HG03469 (cell line): Measurements from ENCODE around the gene SMARCD2.

Experiments used
- ATAC-seq: cut with Tn5 transposase; IDR thresholded peaks from one replicate; pipeline ENCODE4 v1.9.1; 2021; ENCODE audit warnings: mild to moderate bottlenecking, moderate library complexity, moderate number of reproducible peaks; ENCODE audit not compliant: unreplicated experiment

The SMARCD2 gene

DNA sequence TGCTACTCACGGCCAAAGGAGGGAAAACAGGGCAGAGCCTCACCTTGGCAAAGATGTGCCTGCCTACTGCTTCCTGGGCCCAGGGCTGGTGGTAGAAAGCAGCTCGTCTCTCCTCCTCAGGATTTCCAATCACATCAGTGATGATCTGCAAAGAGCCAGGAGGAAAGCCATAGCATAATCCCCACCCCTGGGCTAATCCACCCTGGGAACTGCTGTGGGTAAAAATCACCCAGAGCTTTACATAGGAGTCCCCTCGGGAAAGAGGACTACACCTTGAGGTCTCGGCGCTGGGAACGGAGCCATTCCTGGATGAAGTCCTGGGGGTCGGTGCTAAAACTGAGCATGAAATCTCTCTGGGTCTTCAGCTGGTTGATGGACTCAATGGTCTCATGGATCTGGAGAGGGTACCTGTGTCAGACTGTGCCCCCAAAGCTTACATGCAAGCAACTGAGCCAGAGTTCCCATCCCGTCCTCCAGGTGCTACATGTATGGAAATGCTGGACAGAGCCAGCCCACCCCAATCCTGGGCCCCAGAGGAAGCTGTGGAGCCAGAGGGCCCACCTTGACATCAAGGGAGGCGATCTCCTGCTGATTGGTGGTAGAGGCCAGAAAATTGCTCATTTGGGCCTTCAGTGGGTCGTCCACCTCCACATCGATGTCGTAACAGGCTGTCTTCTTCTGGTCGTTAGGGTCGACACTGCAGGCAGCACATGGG, 9.3 kb downstream of the SMARCD2 start:
- no peak for ATAC-seq

DNA sequence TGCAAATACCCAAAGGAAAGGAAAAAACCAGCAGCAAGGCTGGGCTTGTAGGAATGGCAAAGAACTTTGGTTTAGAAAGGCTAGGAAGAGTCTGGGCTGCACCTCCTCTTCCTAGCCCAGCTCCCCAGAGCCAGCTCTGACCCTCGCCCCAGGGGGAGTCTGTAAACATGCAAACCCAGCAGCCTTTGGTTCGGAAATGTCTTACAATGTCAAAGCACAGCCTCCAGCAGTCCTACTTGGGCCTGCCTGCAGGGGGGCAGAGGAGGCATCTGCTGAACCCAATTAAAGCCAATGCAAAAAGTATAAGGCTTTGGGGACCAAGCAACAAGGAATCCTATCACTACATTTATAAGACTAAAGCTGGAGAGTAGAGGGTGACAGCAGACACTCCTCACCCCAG, 10.0 kb downstream of the SMARCD2 start:
- ATAC-seq = no peak

DNA sequence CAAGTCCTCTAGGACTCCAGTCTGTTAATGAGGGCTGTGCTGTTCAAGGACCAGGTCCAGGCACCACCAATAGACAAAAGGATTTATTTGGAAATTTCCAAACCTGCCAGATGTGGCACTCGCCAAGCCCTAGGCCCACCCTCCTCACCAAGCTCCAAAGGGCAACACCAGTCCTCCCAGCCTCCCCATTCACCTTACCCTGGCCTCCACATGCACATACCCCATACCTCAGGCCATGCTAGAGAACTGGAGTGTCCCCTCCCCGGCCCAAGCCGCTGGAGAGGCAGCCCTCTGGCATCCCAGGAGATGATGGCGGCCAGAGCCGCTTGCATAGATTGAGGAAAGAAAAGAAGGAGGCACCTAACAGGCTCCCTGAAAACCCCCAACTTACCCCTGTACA, 10.5 kb downstream of the SMARCD2 start:
- ATAC-seq = no peak

DNA sequence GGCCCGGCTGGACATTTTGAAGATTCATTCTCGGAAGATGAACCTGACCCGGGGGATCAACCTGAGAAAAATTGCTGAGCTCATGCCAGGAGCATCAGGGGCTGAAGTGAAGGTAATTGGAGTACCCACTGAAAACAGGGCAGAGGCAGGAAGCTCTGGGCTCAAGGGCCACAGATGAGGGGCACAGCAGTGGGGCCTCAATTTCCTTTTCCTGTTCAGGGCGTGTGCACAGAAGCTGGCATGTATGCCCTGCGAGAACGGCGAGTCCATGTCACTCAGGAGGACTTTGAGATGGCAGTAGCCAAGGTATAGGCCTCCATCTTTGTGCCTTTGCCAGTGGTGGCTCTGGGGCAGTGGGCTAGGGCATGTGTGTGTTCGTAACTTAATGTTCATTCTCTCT, 11.0 kb downstream of the SMARCD2 start:
- ATAC-seq = no peak

DNA sequence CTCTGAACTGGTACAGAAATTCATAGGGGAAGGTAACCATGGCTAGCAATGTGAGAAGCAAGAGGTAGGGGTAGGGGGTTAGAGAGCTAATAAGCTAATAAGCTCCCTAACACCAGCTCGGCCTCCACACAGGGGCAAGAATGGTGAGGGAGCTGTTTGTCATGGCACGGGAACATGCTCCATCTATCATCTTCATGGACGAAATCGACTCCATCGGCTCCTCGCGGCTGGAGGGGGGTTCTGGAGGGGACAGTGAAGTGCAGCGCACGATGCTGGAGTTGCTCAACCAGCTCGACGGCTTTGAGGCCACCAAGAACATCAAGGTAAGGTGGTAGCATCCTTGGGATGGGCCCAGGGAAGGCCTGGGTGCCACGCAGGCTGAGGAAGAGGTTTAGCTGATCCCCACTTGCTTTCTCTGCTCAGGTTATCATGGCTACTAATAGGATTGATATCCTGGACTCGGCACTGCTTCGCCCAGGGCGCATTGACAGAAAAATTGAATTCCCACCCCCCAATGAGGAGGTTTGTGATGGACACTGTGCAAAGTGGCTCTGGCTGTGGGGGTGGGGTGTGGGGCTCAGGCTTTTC, 11.5 kb downstream of the SMARCD2 start:
- ATAC-seq = no peak

DNA sequence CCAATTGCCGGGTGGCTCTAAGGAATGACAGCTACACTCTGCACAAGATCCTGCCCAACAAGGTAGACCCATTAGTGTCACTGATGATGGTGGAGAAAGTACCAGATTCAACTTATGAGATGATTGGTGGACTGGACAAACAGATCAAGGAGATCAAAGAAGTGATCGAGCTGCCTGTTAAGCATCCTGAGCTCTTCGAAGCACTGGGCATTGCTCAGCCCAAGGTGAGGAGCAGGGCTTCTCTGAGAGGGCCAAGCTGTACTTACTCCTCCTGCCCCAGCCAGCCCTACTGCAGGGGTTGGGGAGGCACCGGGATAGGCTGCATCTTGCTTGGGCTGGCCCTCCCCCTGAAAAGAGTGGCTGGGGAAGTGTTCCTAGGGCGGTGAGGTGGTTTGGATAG, 12.2 kb downstream of the SMARCD2 start:
- no peak for ATAC-seq

DNA sequence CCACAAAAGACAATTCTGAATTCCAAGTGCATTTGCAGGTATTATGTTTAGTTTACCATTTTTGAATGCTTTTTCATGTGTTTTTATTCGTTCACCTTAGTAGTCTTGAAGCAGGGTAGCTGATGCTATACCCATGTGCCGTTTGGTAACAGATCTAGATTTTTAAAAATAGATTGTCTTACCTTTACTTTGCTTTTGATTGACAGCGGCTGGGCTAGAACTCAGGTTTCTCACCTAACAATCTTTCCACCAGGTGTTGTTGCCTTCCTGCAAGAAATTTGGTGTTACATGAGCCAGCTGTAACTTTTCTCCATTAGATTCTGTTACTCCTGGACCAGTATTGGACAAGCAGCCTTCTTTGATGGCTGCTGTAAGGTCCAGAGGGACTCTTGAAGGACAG, 13.5 kb downstream of the SMARCD2 start:
- no peak for ATAC-seq

DNA sequence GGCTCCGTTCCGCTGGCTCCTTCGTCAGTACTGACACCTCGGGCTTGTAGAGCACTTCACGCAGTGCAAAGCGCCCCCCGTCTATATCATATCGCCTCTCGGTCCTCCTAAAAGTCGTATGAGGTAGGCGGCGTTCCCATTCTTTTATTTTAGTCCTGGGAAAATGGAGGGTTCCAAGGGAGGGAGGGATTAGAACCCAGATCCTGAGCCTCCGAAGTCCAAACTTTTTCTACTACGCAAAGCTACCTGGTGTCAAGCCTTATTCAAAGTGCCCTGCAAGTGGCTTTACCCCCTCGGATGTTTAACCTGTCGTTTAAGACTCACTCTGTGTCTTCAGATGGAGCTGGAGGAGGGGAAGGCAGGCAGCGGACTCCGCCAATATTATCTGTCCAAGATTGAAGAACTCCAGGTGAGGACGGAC, 14.7 kb downstream of the SMARCD2 start:
- no peak for ATAC-seq

DNA sequence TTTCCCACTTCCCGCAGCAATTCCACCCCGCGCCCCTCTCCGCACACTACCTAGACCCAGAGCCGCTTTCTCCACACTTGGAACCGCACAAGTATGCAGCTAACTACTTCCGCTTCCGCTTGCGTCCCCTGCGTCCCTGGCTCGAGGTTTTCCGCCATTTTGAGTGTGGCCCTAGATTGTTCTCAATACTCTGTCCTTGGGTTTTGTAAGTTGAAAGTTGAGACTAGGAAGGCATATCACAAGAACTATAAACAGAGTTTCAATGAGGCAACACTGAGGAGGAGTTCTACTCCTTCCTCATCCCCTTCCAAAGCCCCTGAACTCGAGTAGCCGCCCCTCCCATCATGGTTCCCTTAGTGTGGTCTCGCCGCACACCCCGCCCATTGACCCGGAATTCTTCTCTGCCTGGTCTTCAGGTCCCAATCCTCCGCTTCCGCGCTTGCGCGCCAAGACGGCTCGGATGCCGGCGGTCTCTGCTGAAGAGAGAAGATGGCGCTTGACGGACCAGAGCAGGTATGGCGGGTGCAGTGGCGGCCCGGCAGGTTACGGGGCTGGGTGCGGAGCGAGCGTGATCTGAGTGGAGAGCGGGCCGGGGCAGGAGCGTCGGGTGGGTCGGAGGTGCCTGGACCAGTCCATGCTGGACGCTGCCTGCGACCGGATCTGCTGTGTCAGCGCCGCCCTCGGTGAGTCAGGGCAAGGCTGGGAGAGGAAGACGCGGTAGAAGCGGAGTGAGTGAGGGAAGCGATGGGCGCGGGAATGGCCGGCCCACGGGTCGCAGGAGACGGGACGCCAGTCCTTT, 15.3 kb downstream of the SMARCD2 start, which contains the start of the genes FTSJ3 and PSMC5:
Gene FTSJ3 (minus strand): TSS at position 662 of the 799 bp plus-strand sequence. CDS start 761 bp downstream, outside the sequence.
Gene PSMC5 (plus strand): TSS at position 430 of the 799 bp plus-strand sequence. CDS start 60 bp downstream, at position 490.
- ATAC-seq = peak; percentile 51

DNA sequence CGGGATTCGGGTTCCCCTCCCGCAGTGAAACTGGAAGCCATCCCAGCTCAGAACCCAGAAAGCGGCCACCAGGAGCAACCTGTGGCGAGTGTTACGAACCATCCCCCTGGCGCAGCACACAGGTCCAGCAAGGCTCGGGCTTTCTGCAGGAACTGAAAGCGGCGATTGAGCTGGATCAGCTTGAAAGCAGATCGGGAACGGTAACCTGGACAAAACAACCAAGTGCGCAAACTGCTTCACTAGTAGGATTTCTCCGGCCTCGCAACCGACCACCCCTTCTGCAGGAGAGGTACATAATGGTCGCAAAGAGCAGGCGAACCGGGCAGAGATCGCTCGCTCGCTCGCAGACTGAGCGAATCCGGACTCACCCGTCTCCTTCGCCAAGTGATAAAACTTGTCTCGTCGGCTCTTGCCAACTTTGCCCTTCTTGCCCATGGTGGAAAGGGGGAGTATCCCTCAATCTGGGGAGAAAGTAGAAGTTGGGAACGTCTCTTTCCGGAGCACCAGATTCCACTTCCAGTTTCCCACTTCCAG, 15.9 kb downstream of the SMARCD2 start:
- ATAC-seq = no peak

DNA sequence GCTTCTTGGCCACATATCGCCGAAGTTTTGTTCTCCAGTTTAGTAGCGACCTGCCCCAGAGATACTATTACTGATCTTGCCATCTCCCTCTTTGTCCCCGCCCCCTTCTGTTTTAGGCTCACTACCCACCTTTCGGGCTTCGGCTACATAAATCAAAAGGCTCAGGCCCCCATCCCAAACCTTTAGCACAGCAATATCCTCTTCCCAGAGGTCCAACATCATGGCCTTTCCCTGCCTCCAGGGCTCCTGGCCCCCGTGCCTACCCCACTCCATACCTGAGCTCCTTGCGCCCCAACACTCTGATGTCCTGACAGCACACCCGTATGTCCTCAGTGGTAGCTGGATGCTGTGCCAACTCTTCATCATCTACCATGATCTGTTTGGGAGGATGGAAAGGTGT, 18.1 kb downstream of the SMARCD2 start:
- ATAC-seq = no peak

DNA sequence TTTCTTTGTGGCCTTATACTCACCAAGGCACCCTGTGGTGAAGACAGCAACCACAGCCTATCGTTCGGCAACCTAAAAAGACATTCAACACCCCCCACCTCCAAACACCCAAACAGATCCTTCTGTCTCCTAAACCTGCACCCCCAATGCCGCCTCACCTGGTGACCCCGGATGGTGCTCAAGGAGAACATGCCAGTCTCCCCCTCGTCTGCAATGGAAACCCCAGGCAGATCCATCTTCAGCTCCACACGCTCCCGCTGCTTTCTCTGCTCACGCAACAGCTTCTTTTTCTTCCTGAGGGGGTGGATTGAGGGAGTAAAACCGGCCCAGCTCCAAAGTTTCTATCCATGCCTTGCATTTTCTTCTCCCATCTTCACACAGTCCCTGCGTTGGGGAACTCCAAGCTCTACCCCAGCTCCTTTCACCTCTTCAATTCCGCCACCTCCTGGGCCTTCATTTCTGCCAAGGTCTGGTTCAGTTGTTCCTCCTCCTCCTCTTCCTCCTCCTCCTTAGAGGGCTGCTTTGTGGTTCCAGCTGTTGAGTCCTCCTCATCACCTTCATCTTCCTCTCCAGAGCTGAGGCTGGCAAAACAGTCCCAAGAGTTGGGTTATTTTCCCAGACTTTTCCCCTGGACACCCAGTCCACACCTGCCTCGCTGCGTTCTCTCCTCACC, 18.7 kb downstream of the SMARCD2 start:
- ATAC-seq = no peak

DNA sequence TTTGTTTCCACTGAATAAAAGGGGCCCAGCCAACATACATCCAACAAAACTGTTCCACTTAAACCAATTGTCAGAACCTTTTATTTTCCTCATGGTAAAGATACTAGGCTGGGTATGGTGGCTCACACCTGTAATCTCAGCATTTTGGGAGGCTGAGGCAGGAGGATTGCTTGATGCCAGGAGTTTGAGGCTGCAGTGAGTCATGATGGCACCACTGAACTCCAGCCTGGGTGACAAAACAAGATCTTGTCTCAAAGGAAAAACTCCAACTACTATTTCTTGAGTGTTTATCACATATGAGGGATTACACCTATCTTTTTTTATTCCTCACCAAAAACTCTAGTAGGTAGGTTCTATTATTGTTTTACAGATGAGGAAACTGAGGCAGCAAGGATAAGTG, 19.9 kb downstream of the SMARCD2 start:
- ATAC-seq = no peak

DNA sequence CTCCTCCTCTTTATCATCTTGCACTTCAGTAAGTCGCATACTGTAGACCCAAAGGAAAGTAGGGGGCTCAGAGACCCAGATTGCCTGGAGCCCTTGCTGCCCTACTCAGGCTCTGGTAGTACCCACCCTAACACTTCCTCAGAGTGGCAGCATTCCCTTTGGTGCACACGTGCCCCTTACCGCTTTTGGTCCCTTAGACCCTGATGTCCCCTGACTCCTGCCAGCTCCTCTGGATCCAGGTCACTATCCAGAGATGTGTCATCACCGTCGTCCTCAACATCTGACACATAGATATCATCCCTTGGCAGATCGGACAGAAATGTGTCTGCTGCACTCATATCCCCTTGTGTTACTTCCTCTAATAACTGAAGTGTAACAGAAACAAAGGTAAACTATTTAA, 20.7 kb downstream of the SMARCD2 start:
- no peak for ATAC-seq

DNA sequence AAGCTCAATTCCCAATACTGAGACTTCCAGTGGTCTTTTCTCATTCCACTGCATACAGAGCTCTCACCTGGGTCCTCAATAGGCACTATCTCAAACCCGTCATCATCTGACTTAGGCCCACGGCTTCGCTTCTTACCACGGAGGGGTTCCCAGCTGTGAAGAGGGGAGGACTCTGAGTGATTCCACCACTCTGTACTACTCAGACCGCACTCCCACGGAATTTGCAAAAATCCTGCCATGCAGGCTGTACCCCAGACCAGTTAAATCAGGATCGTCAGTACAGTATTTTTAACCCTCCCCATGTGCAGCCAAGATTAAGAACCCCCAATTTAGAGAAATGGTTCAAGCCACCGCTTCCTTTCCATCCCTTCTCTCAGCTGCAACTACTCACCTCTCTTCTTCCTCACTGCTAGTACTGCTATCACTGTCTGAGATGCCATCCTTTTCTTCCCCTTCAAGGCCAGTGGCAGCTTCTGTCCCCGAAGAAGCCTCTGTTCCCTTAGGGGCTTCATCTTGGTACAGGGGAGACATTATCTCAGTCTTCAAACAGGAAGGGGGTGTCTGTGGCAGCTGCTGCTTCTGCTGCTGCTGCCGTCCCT, 21.4 kb downstream of the SMARCD2 start:
- ATAC-seq = no peak

DNA sequence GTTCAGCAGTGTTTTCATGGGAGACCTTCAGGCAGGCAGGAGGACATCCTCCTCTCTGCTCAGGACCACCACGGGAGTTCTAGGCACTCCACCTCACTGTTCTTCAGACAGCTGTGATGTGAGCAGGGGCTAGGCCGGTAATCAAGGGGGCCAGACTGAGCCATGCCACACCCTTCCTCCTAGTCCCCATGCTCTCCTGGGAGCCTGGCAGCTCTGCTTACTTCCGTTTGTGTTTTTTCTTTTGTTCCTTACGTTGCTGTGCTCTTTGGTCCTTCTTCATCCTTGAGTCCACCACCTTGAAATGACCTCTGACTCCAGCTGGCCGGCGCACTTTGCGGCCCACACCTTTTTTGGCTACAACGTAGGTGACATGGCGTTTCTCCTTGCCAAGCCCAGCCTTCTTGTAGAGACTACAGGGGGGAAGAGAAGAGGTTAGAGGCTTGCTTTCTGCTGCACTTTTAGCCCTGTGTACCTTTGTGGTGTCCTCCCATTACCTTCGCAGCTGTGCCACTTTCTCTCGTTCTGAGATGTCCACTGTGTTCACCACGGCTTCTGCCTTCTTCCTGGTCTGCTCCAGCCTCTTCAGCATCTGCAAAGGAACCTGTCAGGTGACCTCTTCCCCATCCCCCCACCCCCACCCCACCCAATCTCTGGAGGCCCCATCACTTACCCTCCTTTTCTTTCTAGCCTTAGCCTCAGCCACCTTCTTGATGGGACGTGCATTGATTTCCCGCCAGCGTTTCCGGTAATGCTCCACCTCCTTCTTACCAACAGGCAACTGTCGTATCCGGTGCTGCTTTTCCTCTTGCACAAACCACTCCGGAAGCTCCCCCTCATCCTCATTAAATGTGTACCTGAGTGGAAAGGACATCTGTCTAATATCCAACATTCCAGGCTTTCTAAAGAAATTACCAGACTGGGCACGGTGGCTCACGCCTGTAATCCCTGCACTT, 22.6 kb downstream of the SMARCD2 start:
- ATAC-seq = no peak

DNA sequence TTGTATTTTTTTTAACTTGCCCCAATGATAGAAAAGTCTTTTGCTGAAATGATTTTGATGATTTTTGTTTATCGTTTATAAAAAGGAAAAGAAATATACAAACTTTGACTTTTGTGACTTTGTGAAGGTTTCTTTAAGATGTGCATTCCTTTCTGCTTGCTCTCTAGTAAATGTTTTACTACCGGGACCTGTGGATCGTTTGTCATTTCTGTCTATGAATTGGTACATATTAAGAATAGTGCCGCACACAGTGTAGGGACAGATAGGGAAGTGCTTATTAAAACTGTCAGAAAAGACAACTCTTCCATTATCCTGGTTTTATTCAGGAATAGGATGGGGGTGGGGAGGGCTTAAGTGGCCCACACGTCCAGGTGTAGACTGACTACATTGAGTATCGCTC, 23.4 kb downstream of the SMARCD2 start:
- ATAC-seq = no peak

DNA sequence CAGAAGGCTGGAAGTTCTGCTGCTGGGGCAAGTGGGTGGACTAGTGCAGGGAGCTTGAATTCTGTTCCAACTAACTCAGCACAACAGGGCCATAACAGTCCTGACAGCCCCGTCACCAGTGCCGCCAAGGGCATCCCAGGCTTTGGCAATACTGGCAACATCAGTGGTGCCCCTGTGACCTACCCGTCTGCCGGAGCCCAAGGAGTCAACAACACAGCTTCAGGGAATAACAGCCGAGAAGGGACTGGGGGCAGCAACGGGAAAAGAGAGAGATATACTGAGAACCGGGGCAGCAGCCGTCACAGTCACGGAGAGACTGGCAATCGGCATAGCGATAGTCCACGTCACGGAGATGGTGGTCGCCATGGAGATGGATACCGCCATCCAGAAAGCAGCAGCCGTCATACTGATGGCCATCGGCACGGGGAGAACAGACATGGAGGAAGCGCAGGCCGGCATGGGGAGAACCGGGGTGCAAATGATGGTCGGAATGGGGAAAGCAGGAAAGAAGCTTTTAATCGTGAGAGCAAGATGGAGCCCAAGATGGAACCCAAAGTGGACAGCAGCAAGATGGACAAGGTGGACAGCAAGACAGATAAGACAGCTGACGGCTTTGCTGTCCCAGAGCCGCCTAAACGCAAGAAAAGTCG, 24.6 kb downstream of the SMARCD2 start:
- no peak for ATAC-seq

DNA sequence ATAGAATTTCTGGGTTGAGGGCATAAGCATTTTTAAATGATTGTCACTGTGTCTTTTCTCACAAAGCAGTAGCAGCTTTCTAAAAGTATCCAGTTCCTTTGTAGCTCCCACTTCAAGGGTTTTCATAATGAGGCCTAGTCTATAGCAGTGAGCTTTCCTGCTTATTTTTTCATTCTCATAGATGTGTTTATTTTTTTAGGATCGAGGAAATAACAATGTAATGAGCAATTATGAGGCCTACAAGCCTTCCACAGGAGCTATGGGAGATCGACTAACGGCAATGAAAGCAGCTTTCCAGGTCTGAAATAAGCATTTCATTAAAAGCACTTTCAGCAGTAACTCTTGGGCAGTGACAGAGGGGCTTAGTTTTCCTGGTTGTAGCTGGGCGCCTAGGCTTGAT, 25.8 kb downstream of the SMARCD2 start:
- ATAC-seq = no peak
